MM.1S (cell line): ENCODE measurements around the gene APRT.

Experiments used
- DNase-seq: peaks from one replicate; pipeline ENCODE4 v3.0.0-alpha.2; 2015
- H2AFZ ChIP-seq: fragments of 300-600 bp; sonication (generic); 2 replicates; pipeline ENCODE4 v1.6.0; 2016; ENCODE audit warnings: antibody characterized with exemption, low read length
- H3F3A ChIP-seq: fragments of 300-600 bp; sonication (generic); 2 replicates; pipeline ENCODE4 v1.6.1; 2016; ENCODE audit warnings: mild to moderate bottlenecking, antibody characterized with exemption, low read length, moderate library complexity, mixed read lengths; ENCODE audit not compliant: insufficient read depth
- H3K27ac ChIP-seq: fragments of 300-600 bp; sonication (generic); 2 replicates; pipeline ENCODE4 v1.5.1; 2016; ENCODE audit warnings: mild to moderate bottlenecking, low read length
- H3K27me3 ChIP-seq: fragments of 300-600 bp; sonication (generic); replicated peaks from 2 replicates; pipeline ENCODE4 v1.6.0; 2016; ENCODE audit warnings: low read length; ENCODE audit not compliant: insufficient read depth
- H3K36me3 ChIP-seq: fragments of 300-600 bp; sonication (generic); replicated peaks from 2 replicates; pipeline ENCODE4 v1.6.1; 2016; ENCODE audit warnings: mild to moderate bottlenecking, low read length, mixed read lengths; ENCODE audit not compliant: insufficient read depth
- H3K4me1 ChIP-seq: fragments of 300-600 bp; sonication (generic); 2 replicates; pipeline ENCODE4 v1.6.1; 2016; ENCODE audit warnings: low read length, mixed read lengths
- H3K4me2 ChIP-seq: fragments of 300-600 bp; sonication (generic); 2 replicates; pipeline ENCODE4 v1.6.0; 2016; ENCODE audit warnings: low read depth, low read length
- H3K4me3 ChIP-seq: fragments of 300-600 bp; sonication (generic); 2 replicates; pipeline ENCODE4 v1.5.1; 2016; ENCODE audit warnings: low read length, mixed read lengths
- H3K79me2 ChIP-seq: fragments of 300-600 bp; sonication (generic); 2 replicates; pipeline ENCODE4 v1.6.1; 2016; ENCODE audit warnings: mixed run types, low read length, mixed read lengths
- H3K9ac ChIP-seq: fragments of 300-600 bp; sonication (generic); 2 replicates; pipeline ENCODE4 v1.6.1; 2016; ENCODE audit warnings: low read length, mixed read lengths
- H3K9me2 ChIP-seq: fragments of 300-600 bp; sonication (generic); replicated peaks from 2 replicates; pipeline ENCODE4 v1.6.1; 2016; ENCODE audit warnings: mild to moderate bottlenecking, low read length, mixed read lengths; ENCODE audit not compliant: insufficient read depth
- H3K9me3 ChIP-seq: fragments of 300-600 bp; sonication (generic); replicated peaks from 2 replicates; pipeline ENCODE4 v1.6.1; 2016; ENCODE audit warnings: mild to moderate bottlenecking, low read length, mixed read lengths; ENCODE audit not compliant: insufficient read depth
- H4K20me1 ChIP-seq: fragments of 300-600 bp; sonication (generic); 2 replicates; pipeline ENCODE4 v1.6.1; 2016; ENCODE audit warnings: mild to moderate bottlenecking, low read length, moderate library complexity, mixed read lengths; ENCODE audit not compliant: insufficient read depth
- EZH2 ChIP-seq: fragments of 300-600 bp; sonication (generic); optimal IDR thresholded peaks from 2 replicates; pipeline ENCODE3; 2017; ENCODE audit warnings: low read depth, mild to moderate bottlenecking, antibody characterized with exemption, low read length, mixed read lengths
- EZH2phosphoT487 ChIP-seq: fragments of 300-600 bp; sonication (generic); IDR thresholded peaks from 2 replicates; pipeline ENCODE4 v1.6.1; 2018; ENCODE audit warnings: antibody characterized with exemption, low read length
- TF ChIP-seq, protein P1 (sequence below): fragments of 300-600 bp; sonication (generic); IDR thresholded peaks from 2 replicates; pipeline ENCODE4 v1.5.1; 2016; ENCODE audit warnings: antibody characterized with exemption, low read length, mixed read lengths

Gene APRT

GRCh38 chr16:88775825-88776224, 35.9 kb downstream of the APRT start:
- H3K4me3 ChIP-seq, result no peak overlapping the region
- TF ChIP-seq EZH2phosphoT487 (no peak), EZH2 (no peak)
- TF ChIP-seq, protein P1, sequence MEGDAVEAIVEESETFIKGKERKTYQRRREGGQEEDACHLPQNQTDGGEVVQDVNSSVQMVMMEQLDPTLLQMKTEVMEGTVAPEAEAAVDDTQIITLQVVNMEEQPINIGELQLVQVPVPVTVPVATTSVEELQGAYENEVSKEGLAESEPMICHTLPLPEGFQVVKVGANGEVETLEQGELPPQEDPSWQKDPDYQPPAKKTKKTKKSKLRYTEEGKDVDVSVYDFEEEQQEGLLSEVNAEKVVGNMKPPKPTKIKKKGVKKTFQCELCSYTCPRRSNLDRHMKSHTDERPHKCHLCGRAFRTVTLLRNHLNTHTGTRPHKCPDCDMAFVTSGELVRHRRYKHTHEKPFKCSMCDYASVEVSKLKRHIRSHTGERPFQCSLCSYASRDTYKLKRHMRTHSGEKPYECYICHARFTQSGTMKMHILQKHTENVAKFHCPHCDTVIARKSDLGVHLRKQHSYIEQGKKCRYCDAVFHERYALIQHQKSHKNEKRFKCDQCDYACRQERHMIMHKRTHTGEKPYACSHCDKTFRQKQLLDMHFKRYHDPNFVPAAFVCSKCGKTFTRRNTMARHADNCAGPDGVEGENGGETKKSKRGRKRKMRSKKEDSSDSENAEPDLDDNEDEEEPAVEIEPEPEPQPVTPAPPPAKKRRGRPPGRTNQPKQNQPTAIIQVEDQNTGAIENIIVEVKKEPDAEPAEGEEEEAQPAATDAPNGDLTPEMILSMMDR, result no peak
- no peaks in the 10 kb centered on the region for H3K9me2 ChIP-seq
- no peaks in the 10 kb centered on the region for H3K9me3 ChIP-seq
- no peaks in the 10 kb centered on the region for H3K27me3 ChIP-seq
- peaks cover under 1% of the 10 kb centered on the region; the same call in 1 of the 2 replicates for H3F3A ChIP-seq
- H2AFZ ChIP-seq, result no peak overlapping the region
- no peak for DNase-seq
- H3K27ac ChIP-seq, result no peak overlapping the region
- H3K9ac ChIP-seq, result no peak overlapping the region
- H3K79me2 ChIP-seq, result peaks cover 98% of the 10 kb centered on the region
- no peaks in the 10 kb centered on the region for H3K36me3 ChIP-seq
- no peak overlapping the region for H3K4me2 ChIP-seq
- H4K20me1 ChIP-seq, result peaks cover 7% of the 10 kb centered on the region
- H3K4me1 ChIP-seq, result peaks cover 9% of the 10 kb centered on the region; the same call in 1 of the 2 replicates

GRCh38 chr16:88774544-88775393, 37.0 kb downstream of the APRT start:
- Histone ChIP-seq H3K9ac (no peak overlapping the region), H3K27me3 (no peaks in the 10 kb centered on the region), H3K4me1 (no peaks in the 10 kb centered on the region), H3K9me3 (no peaks in the 10 kb centered on the region), H3K9me2 (no peaks in the 10 kb centered on the region), H3K4me3 (no peak overlapping the region), H3K4me2 (no peak overlapping the region), H4K20me1 (peaks cover 15% of the 10 kb centered on the region), H3K27ac (no peak overlapping the region), H3K36me3 (no peaks in the 10 kb centered on the region), H3F3A (no peaks in the 10 kb centered on the region), H2AFZ (no peak overlapping the region), H3K79me2 (peaks cover 98% of the 10 kb centered on the region)
- TF ChIP-seq EZH2phosphoT487 (no peak), EZH2 (no peak)
- TF ChIP-seq, protein P1, result no peak
- no peak for DNase-seq

GRCh38 chr16:88773812-88774291, 37.9 kb downstream of the APRT start:
- no peak for DNase-seq
- Histone ChIP-seq H3K4me1 (no peaks in the 10 kb centered on the region), H3K27ac (no peak overlapping the region), H3F3A (no peaks in the 10 kb centered on the region), H3K9me3 (no peaks in the 10 kb centered on the region), H3K4me2 (no peak overlapping the region), H3K9ac (no peak overlapping the region), H2AFZ (no peak overlapping the region), H3K4me3 (no peak overlapping the region), H3K79me2 (peaks cover 98% of the 10 kb centered on the region), H3K36me3 (no peaks in the 10 kb centered on the region), H3K27me3 (no peaks in the 10 kb centered on the region), H4K20me1 (peaks cover 15% of the 10 kb centered on the region), H3K9me2 (no peaks in the 10 kb centered on the region)
- TF ChIP-seq EZH2 (no peak), EZH2phosphoT487 (no peak)
- TF ChIP-seq, protein P1, result no peak
